GM23338 (cell line): Measurements from ENCODE around the gene FAM174C. TPM values are rescaled to one million over a fixed set of nuclear protein-coding genes. Genes with fewer than 3 reads are reported as not detected.
A peak's percentile ranks its signal among the peaks of the same experiment; 100 is the strongest.

Experiments
- ATAC-seq: fragments of 200-7000 bp; cut with Tn5 transposase; 3 replicates; pipeline ENCODE4 v1.9.1; 2020
- DNase-seq: peaks from one replicate; pipeline ENCODE4 v3.0.0-alpha.2; 2015; ENCODE audit warnings: low spot score
- H2AFZ ChIP-seq: fragments of 200-600 bp; sonication (generic); 2 replicates; pipeline ENCODE4 v1.8.0; 2016; ENCODE audit warnings: antibody characterized with exemption, mild to moderate bottlenecking, moderate library complexity
- H3F3A ChIP-seq: fragments of 200-600 bp; sonication (generic); replicated peaks from 2 replicates; pipeline ENCODE4 v1.8.0; 2017; ENCODE audit warnings: antibody characterized with exemption, mixed run types, low read depth
- H3K27ac ChIP-seq: fragments of 200-600 bp; sonication (generic); 2 replicates; pipeline ENCODE4 v1.6.1; 2016; ENCODE audit warnings: low read depth
- H3K27me3 ChIP-seq: fragments of 200-600 bp; sonication (generic); 2 replicates; pipeline ENCODE4 v1.8.0; 2016; ENCODE audit warnings: mild to moderate bottlenecking, mixed run types, moderate library complexity; ENCODE audit not compliant: insufficient read depth
- H3K36me3 ChIP-seq: fragments of 200-600 bp; sonication (generic); 2 replicates; pipeline ENCODE4 v1.8.0; 2016; ENCODE audit warnings: mild to moderate bottlenecking; ENCODE audit not compliant: insufficient read depth
- H3K4me1 ChIP-seq: fragments of 200-600 bp; sonication (generic); 2 replicates; pipeline ENCODE4 v1.8.0; 2016; ENCODE audit warnings: mild to moderate bottlenecking, moderate library complexity; ENCODE audit not compliant: insufficient read depth
- H3K4me2 ChIP-seq: fragments of 200-600 bp; sonication (generic); 2 replicates; pipeline ENCODE4 v1.7.1; 2017; ENCODE audit warnings: mixed run types
- H3K4me3 ChIP-seq: fragments of 200-600 bp; sonication (generic); 2 replicates; pipeline ENCODE4 v1.6.1; 2016; ENCODE audit warnings: mixed run types
- H3K79me2 ChIP-seq: fragments of 200-600 bp; sonication (generic); replicated peaks from 2 replicates; pipeline ENCODE4 v1.8.0; 2017; ENCODE audit warnings: mild to moderate bottlenecking; ENCODE audit not compliant: insufficient read depth
- H3K9me2 ChIP-seq: fragments of 200-600 bp; sonication (generic); 2 replicates; pipeline ENCODE4 v1.8.0; 2017; ENCODE audit not compliant: insufficient read depth
- H4K20me1 ChIP-seq: fragments of 200-600 bp; sonication (generic); replicated peaks from 2 replicates; pipeline ENCODE4 v1.8.0; 2017; ENCODE audit warnings: mild to moderate bottlenecking; ENCODE audit not compliant: insufficient read depth
- H3K27ac Mint-ChIP-seq: 2 replicates; pipeline ENCODE4 v1.8.0; 2020; ENCODE audit warnings: inconsistent platforms, mild to moderate bottlenecking, moderate library complexity, mixed read lengths
- H3K27me3 Mint-ChIP-seq: 3 replicates; pipeline ENCODE4 v1.8.0; 2022; ENCODE audit warnings: low read depth, mild to moderate bottlenecking, moderate library complexity, mixed read lengths, inconsistent platforms; ENCODE audit not compliant: insufficient read depth, poor library complexity
- H3K36me3 Mint-ChIP-seq: 3 replicates; pipeline ENCODE4 v1.8.0; 2021; ENCODE audit warnings: low read depth, mild to moderate bottlenecking, inconsistent platforms, moderate library complexity, mixed read lengths
- H3K4me1 Mint-ChIP-seq: 3 replicates; pipeline ENCODE4 v1.8.0; 2020; ENCODE audit warnings: mild to moderate bottlenecking, inconsistent platforms, mixed read lengths
- H3K4me3 Mint-ChIP-seq: 3 replicates; pipeline ENCODE4 v1.8.0; 2021; ENCODE audit warnings: moderate library complexity, mild to moderate bottlenecking, inconsistent platforms, mixed read lengths
- H3K9me3 Mint-ChIP-seq: 3 replicates; pipeline ENCODE4 v1.8.0; 2020; ENCODE audit warnings: moderate library complexity, mild to moderate bottlenecking, inconsistent platforms, mixed read lengths
- EZH2phosphoT487 ChIP-seq: fragments of 200-600 bp; sonication (generic); IDR thresholded peaks from one replicate; pipeline ENCODE4 v1.8.1; 2018; ENCODE audit warnings: antibody characterized with exemption; ENCODE audit not compliant: unreplicated experiment
- JUNB ChIP-seq: IDR thresholded peaks from one replicate; pipeline ENCODE4 v1.6.1; 2016; ENCODE audit warnings: antibody characterized with exemption; ENCODE audit not compliant: unreplicated experiment
- NANOG ChIP-seq: IDR thresholded peaks from 2 replicates; pipeline ENCODE4 v1.6.1; 2016; ENCODE audit warnings: antibody characterized with exemption, borderline replicate concordance
- POLR2AphosphoS5 ChIP-seq: IDR thresholded peaks from 2 replicates; pipeline ENCODE4 v1.6.1; 2016; ENCODE audit warnings: antibody characterized with exemption, low read depth
- STAT1 ChIP-seq: IDR thresholded peaks from one replicate; pipeline ENCODE4 v1.6.1; 2016; ENCODE audit warnings: antibody characterized with exemption; ENCODE audit not compliant: unreplicated experiment
- ZNF114 ChIP-seq: fragments of 250-450 bp; sonication (Bioruptor Pico); IDR thresholded peaks from 2 replicates; pipeline ENCODE4 v1.5.0; 2020; ENCODE audit warnings: mild to moderate bottlenecking, moderate library complexity
- polyA plus RNA-seq: library from polyadenylated mRNA; unstranded; fragments of >200 nt; fragmentation: Nextera tagmentation; extraction: Ambion mirVana; gene quantifications from 2 replicates; pipeline ENCODE4 v1.2.1, GENCODE V29; 2016
- total RNA-seq: library from RNA; depleted of rRNA; stranded (reverse); fragments of >200 nt; shearing (Covaris generic); gene quantifications from 2 replicates; pipeline ENCODE4 v1.2.3, GENCODE V29; 2014
- TF ChIP-seq, protein P1 (sequence below): fragments of 250-450 bp; sonication (Bioruptor Pico); IDR thresholded peaks from 2 replicates; pipeline ENCODE4 v1.5.0; 2020; ENCODE audit warnings: mild to moderate bottlenecking, moderate library complexity
- TF ChIP-seq, protein P2 (sequence below), 2 experiments: fragments of 200-600 bp in 1 of 2; sonication (generic) in 1 of 2; conservative IDR thresholded peaks; 2 replicates each; pipeline versions ENCODE4 v1.5.1 to v1.6.1; 2016 to 2017; ENCODE audit warnings: antibody characterized with exemption in 2 of 2, low read depth in 2 of 2, mild to moderate bottlenecking in 2 of 2, moderate library complexity in 1 of 2

Gene FAM174C
- total and polyA plus RNA-seq, 2 experiments from 2014 or later = 60.4 to 68.0 TPM

DNA sequence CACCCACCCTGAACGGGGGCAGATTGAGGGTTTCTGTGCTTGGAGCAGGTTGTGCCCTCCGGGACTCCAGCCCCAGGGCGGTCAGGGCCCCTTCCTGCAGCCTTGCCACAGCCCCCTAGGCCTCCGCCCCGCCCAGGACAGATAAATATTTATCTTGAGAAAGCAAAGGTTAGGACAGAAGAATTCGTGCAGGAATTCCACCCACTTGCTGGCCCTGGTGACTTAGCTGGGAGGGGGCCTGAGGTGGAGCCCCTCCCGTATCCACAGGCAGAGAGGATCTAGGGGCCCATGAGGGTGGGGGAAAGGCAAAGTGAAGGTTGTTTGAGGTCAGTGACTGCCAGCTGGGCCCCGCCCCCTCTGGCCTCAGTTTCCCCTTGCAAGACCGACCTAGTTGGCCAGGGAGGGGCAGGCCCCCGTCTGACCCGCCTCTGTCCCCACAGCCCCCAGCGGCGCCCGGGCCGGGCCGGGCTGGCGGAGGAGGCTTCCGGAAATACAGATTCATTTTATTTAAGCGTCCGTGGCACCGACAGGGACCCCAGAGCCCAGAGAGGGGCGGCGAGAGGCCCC is 21.7 kb upstream of the FAM174C start:
- no peaks in the 10 kb centered on the region for H3K9me2 ChIP-seq
- H4K20me1 ChIP-seq = peaks cover 35% of the 10 kb centered on the region
- H3K27me3 ChIP-seq = no peaks in the 10 kb centered on the region
- Mint-ChIP-seq H3K4me3 (no peak overlapping the region), H3K27ac (no peak overlapping the region), H3K9me3 (no peaks in the 10 kb centered on the region; the same call in 1 of the 3 replicates), H3K36me3 (peaks cover 70% of the 10 kb centered on the region), H3K4me1 (peaks cover 30% of the 10 kb centered on the region), H3K27me3 (peaks cover 26% of the 10 kb centered on the region)
- H3F3A ChIP-seq = peaks cover 45% of the 10 kb centered on the region
- no peak for ATAC-seq
- peak overlapping the region; percentile 55 for H3K27ac ChIP-seq
- DNase-seq = no peak
- peaks cover 19% of the 10 kb centered on the region for H3K36me3 ChIP-seq
- TF ChIP-seq, protein P1, sequence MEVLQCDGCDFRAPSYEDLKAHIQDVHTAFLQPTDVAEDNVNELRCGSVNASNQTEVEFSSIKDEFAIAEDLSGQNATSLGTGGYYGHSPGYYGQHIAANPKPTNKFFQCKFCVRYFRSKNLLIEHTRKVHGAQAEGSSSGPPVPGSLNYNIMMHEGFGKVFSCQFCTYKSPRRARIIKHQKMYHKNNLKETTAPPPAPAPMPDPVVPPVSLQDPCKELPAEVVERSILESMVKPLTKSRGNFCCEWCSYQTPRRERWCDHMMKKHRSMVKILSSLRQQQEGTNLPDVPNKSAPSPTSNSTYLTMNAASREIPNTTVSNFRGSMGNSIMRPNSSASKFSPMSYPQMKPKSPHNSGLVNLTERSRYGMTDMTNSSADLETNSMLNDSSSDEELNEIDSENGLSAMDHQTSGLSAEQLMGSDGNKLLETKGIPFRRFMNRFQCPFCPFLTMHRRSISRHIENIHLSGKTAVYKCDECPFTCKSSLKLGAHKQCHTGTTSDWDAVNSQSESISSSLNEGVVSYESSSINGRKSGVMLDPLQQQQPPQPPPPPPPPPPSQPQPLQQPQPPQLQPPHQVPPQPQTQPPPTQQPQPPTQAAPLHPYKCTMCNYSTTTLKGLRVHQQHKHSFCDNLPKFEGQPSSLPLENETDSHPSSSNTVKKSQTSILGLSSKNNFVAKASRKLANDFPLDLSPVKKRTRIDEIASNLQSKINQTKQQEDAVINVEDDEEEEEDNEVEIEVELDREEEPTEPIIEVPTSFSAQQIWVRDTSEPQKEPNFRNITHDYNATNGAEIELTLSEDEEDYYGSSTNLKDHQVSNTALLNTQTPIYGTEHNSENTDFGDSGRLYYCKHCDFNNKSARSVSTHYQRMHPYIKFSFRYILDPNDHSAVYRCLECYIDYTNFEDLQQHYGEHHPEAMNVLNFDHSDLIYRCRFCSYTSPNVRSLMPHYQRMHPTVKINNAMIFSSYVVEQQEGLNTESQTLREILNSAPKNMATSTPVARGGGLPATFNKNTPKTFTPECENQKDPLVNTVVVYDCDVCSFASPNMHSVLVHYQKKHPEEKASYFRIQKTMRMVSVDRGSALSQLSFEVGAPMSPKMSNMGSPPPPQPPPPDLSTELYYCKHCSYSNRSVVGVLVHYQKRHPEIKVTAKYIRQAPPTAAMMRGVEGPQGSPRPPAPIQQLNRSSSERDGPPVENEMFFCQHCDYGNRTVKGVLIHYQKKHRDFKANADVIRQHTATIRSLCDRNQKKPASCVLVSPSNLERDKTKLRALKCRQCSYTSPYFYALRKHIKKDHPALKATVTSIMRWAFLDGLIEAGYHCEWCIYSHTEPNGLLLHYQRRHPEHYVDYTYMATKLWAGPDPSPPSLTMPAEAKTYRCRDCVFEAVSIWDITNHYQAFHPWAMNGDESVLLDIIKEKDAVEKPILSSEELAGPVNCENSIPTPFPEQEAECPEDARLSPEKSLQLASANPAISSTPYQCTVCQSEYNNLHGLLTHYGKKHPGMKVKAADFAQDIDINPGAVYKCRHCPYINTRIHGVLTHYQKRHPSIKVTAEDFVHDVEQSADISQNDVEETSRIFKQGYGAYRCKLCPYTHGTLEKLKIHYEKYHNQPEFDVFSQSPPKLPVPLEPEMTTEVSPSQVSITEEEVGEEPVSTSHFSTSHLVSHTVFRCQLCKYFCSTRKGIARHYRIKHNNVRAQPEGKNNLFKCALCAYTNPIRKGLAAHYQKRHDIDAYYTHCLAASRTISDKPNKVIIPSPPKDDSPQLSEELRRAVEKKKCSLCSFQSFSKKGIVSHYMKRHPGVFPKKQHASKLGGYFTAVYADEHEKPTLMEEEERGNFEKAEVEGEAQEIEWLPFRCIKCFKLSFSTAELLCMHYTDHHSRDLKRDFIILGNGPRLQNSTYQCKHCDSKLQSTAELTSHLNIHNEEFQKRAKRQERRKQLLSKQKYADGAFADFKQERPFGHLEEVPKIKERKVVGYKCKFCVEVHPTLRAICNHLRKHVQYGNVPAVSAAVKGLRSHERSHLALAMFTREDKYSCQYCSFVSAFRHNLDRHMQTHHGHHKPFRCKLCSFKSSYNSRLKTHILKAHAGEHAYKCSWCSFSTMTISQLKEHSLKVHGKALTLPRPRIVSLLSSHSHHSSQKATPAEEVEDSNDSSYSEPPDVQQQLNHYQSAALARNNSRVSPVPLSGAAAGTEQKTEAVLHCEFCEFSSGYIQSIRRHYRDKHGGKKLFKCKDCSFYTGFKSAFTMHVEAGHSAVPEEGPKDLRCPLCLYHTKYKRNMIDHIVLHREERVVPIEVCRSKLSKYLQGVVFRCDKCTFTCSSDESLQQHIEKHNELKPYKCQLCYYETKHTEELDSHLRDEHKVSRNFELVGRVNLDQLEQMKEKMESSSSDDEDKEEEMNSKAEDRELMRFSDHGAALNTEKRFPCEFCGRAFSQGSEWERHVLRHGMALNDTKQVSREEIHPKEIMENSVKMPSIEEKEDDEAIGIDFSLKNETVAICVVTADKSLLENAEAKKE (CRISPR knock-in tag) = no peak
- TF ChIP-seq STAT1 (no peak), EZH2phosphoT487 (no peak), JUNB (no peak), ZNF114 (CRISPR knock-in tag) (no peak), POLR2AphosphoS5 (no peak), NANOG (no peak)
- TF ChIP-seq, protein P2, sequence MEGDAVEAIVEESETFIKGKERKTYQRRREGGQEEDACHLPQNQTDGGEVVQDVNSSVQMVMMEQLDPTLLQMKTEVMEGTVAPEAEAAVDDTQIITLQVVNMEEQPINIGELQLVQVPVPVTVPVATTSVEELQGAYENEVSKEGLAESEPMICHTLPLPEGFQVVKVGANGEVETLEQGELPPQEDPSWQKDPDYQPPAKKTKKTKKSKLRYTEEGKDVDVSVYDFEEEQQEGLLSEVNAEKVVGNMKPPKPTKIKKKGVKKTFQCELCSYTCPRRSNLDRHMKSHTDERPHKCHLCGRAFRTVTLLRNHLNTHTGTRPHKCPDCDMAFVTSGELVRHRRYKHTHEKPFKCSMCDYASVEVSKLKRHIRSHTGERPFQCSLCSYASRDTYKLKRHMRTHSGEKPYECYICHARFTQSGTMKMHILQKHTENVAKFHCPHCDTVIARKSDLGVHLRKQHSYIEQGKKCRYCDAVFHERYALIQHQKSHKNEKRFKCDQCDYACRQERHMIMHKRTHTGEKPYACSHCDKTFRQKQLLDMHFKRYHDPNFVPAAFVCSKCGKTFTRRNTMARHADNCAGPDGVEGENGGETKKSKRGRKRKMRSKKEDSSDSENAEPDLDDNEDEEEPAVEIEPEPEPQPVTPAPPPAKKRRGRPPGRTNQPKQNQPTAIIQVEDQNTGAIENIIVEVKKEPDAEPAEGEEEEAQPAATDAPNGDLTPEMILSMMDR (conservative IDR thresholded peaks at IDR 0.05; ENCODE audit: low read depth in 2 of 2) = no peak
- peaks cover 50% of the 10 kb centered on the region for H3K79me2 ChIP-seq
- H3K4me3 ChIP-seq = no peak overlapping the region
- no peak overlapping the region for H3K4me2 ChIP-seq
- H2AFZ ChIP-seq = no peak overlapping the region
- peaks cover 14% of the 10 kb centered on the region; the same call in 1 of the 2 replicates for H3K4me1 ChIP-seq
